ENCODE results near the gene MDFI.
A peak's percentile ranks its signal among the peaks of the same experiment; 100 is the strongest.

Gene MDFI

GRCh38 chr6:41635365-41635764 is 2.9 kb upstream of the MDFI start:
- DNase-seq = no peak

GRCh38 chr6:41636833-41637193 is 1.5 kb upstream of the MDFI start:
- no peak for DNase-seq

- no peak for DNase-seq
Observed at GRCh38 chr6:41637194-41638001, 870 bp upstream of the MDFI start.

- DNase-seq = no peak
Observed at GRCh38 chr6:41638935-41639808, 904 bp downstream of the MDFI start.

GRCh38 chr6:41639809-41640371 is 1.6 kb downstream of the MDFI start:
- no peak for DNase-seq

GRCh38 chr6:41640426-41640825 is 2.2 kb downstream of the MDFI start:
- DNase-seq = no peak

GRCh38 chr6:41641352-41641925 is 3.2 kb downstream of the MDFI start:
- DNase-seq = no peak

DNA sequence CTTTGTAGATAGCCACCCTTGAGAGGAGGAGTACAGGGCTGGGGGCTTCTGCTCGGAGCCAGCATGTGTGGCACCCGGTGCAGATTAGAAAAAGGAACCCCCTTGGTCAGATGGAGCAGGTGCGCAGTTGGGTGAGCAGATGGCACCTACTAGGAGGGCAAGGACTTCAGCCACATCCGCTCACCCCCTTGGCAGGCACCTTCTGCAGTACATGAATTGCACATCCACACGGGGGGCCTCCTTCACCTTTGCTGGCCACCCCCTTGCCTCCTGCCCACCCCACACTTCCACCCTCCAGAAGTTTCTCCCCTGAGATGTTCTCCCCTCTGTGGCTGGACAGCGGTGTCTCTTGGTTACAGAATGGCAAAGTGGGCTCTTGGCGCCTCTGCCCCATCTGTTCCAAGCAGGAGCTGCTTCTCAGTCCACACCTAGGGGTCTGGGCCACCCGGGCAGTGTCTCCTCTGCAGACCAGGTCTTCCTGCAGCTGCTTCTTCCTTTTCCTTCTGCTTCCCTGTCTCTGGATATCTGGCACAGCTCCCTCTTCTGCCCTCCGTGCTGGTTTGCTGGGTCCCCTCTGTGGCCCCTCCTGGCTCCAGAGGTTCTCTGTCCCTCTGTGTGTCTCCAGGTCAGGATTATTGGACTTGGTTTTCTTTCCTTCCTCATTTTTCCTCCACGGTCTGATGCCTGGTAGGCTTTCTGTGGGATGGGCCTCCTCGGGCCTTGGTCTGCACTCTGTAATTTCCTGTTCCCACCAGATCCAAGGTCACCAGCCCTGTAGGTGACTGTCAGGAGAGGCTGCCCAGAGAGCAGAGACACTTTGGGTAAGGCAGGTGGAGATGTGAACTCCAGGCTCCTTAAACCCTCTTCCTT is 4.1 kb downstream of the MDFI start:
- no peak for DNase-seq

GRCh38 chr6:41642960-41643898 is 5.0 kb downstream of the MDFI start:
- DNase-seq = no peak

- DNase-seq = no peak
Observed at GRCh38 chr6:41643899-41644269, 5.6 kb downstream of the MDFI start.

DNA sequence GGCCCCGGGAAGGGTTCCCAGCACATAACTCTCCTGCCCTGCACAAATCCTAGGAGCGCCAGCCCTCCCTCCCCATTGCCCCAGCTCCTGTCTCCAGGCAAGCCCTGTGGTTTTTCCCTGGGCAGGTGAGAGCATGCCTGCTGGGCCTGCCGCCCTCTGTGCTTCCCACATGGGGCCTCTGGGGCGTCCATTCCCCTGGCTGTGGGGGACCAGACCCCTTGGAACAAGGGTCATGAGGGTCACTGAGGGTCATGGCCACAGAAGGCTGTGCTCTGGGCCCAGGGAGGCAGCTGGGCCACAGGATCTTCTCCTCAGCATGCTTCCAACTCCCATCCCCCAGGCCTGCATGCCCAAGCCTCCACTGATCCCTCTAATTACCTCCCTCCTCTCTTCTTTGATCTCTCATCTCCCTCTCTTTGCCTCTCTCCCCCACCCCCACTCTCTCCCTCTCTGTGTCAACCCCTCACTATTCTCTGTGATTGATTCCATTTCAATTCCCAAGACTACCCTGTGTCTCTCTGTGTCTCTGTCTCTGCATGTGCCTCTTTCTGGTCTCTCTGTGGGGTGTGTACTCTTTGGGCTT is 6.1 kb downstream of the MDFI start:
- peak; percentile 56 for DNase-seq

DNA sequence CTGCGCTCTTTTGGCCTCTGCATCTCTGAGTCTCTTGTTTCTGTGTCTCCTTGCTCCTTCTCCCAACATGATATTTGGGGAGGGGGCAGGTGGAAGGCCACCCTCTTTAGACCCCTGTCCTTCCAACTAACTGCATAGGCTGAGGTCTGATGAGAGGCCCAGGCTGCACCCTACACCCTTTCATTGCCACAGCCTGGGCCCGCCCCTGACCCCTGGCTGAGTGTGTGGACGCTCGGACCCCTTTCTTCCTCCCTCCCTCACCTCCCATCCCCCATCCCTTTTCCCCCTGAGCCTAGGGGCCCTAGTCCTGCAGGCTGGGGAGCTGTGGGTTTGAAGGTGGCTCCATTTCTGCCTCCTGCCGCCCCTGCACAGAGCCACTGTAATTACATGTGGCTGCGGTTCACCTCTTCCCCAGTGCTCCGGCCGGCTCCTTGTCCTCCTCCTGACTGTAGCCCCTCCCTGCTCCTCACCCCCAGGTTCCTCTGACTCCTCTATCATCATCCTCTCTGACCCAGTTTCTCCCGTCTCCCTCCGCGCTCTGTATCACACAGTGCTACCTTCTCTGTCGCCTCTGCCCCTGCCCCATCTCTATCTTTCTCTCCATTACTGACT is 6.8 kb downstream of the MDFI start:
- no peak for DNase-seq

DNA sequence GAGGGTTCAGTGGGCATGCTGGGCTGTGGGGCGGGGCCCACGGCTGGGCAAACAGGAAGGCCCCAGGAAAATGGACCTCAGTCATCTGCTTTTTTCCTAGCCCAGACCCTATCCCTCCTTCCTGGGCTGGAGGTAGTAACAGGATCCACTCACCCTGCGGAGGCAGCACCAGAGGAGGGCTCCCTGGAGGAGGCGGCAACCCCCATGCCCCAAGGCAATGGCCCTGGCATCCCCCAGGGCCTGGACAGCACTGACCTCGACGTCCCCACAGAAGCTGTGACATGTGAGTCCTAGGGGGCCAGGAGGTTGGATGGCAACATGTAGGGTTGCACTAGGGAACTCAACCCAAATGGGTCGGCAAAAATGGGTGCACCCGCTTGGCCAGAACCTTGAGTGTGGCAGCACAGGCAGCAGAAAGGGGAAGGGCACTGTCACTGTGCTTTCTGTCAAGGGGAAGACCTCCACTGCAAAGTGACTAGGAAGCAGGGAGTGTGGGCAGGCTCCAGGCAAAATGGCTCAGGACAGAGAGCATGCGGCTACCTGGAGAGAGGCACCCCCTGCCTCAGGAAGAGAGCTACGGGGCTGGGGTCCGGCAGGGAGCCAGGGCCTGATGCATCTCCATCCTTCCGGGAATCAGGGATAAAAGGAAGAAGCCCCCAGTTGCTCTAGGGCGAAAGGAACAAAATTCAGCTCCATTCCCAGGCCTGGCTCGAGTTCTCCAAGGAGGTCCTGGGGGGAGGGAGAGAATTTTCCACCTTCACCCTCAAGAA is 7.9 kb downstream of the MDFI start:
- DNase-seq = no peak

GRCh38 chr6:41647061-41647511 is 8.8 kb downstream of the MDFI start:
- DNase-seq = no peak

- no peak for DNase-seq
Observed at GRCh38 chr6:41648070-41648585, 9.9 kb downstream of the MDFI start.

- no peak for DNase-seq
Observed at GRCh38 chr6:41648921-41649320, 10.7 kb downstream of the MDFI start.

DNA sequence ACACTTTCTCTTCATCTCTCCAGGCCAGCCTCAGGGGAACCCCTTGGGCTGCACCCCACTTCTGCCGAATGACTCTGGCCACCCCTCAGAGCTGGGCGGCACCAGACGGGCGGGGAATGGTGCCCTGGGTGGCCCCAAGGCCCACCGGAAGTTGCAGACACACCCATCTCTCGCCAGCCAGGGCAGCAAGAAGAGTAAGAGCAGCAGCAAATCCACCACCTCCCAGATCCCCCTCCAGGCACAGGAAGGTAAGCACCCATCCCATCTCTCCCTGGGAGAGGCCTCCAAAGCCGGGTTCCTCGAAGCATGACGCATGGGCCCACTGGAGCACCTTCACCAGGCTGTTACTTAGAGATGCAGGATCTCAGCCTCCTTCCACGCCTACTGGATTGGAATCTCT is 11.3 kb downstream of the MDFI start:
- no peak for DNase-seq

- no peak for DNase-seq
Observed at GRCh38 chr6:41650120-41650519, 11.9 kb downstream of the MDFI start.

DNA sequence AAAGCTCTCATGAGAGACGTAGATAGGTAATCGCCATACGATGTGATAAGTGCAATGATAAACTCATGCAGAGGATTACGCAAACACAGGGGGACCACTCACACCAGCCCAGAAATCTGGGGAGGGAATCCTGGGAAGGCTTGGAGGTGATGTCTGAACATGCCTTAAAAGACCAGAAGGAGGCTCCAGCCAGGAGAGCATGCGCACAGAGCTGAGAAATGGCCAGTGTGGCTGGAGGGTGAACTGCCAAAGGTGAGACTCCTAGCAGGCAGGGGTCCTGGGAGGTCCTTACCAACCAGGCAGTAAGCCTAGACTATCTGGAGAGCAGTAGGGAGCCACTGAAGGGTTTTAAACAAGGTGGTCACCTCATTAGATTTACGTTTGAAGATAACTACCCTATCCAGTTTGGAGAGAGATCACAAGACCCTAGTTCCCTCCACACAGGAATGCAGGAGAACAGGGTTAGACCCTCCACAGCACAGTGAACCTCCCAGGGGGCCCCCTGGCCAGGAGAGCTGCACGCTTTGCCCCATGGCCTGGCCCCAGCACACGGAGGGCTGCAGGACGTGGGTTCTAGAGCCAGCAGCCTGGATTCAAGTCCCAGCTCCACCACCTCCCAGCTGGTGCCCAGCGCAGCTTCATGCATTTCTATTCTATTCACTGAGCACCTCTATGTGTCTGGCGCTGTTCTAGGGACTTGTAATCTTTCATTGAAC is 13.1 kb downstream of the MDFI start:
- no peak for DNase-seq

All from NCI-H510A treated with DMSO at 0.1 percent for 48 hours (cell line).